Measurements from ENCODE around the gene JCHAIN. TPM values are rescaled to one million over a fixed set of nuclear protein-coding genes. Genes with fewer than 3 reads are reported as not detected.

JCHAIN gene
- total and polyA plus RNA-seq, 9 of the 15 experiments (the other 6 are each of a cell fraction or from before 2014, with no cell fraction given): 0.04 to 0.68 (median 0.26) TPM; not detected in 5

DNA sequence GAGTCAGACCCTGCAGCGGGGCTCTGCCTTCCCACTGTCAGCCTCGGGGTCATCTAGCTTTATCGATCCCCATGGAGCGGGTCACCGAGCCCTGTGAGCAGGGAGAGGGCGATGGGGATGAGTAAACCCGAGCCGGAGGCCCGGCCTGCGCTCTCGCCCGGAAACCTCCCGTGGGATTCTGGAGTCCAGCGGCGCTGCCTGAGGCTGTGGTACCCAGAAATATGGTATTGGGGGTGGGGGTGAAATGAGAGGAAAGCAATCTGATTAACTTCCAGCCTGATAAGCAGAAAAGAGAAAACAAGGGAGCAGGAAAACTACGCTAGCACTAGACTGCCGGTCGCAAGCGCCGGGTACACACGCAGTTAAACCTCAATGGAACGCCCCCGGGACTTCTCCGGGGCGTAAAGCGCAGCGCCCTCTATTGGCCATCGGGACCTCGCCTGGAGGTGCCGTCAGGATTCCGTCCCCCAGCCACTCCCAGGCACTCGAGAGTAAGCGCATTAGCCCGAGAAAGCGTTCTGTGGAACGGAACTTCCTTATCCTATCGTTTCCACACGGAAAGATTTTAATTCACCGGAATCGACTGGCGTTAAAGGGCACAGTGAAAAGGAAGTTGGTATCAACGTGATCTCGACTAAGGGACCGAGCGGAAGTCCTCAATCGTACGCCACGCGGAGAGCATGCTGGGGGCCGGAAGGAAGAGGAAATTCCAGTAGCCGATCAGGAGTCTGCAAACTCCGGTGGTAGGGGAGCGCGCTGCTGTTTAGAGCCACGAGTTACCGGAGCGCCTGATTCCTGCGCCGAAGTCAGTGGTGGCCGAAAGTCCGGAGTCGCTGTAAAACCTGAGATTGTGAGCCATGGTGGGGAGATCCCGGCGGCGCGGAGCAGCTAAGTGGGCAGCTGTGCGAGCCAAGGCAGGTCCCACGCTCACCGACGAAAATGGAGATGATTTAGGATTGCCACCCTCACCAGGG is 21.8 kb upstream of the JCHAIN start, which contains the start of gene UTP3 (continued):
- TF ChIP-seq NFATC3 (IDR thresholded peaks at IDR 0.05) (peak; percentile 88), KDM4B (IDR thresholded peaks at IDR 0.05; ENCODE audit: borderline replicate concordance in 2 of 2, low read depth in 1 of 2) (peak in 1 of 2 experiments; percentile 89; a peak in 1 of 4 replicates), POLR2AphosphoS5 (IDR thresholded peaks at IDR 0.05; ENCODE audit: control insufficient read depth, insufficient read depth, low read depth, low read length) (peak; percentile 62; the same call in 1 of the 2 replicates), SRSF1 (IDR thresholded peaks at IDR 0.05; ENCODE audit: low read depth, low read length) (no peak), ZBTB1 (CRISPR knock-in tag; IDR thresholded peaks at IDR 0.05; ENCODE audit: borderline replicate concordance, low read depth) (no peak), PML (IDR thresholded peaks at IDR 0.05; ENCODE audit: low read length) (peak; percentile 69), MTA3 (IDR thresholded peaks at IDR 0.05; ENCODE audit: borderline replicate concordance) (peak; percentile 95), KHSRP (IDR thresholded peaks at IDR 0.05) (no peak), MTA1 (IDR thresholded peaks at IDR 0.05; ENCODE audit: borderline replicate concordance) (peak; percentile 66; the same call in 1 of the 2 replicates), CHD4 (IDR thresholded peaks at IDR 0.05; ENCODE audit: insufficient read depth, insufficient replicate concordance, low read depth, low read length, poor library complexity, severe bottlenecking) (no peak), GTF2F1 (IDR thresholded peaks at IDR 0.05; ENCODE audit: low read depth, low read length) (peak; percentile 24; the same call in 1 of the 2 replicates), BHLHE40 (IDR thresholded peaks at IDR 0.05; ENCODE audit: low read length) (peak; percentile 60), ZNF253 (CRISPR knock-in tag; conservative IDR thresholded peaks at IDR 0.05) (no peak), SIRT6 (IDR thresholded peaks at IDR 0.05; ENCODE audit: low read depth, low read length) (no peak), KAT2B (IDR thresholded peaks at IDR 0.05; ENCODE audit: low read depth, low read length) (no peak)
- TF ChIP-seq, protein P1, sequence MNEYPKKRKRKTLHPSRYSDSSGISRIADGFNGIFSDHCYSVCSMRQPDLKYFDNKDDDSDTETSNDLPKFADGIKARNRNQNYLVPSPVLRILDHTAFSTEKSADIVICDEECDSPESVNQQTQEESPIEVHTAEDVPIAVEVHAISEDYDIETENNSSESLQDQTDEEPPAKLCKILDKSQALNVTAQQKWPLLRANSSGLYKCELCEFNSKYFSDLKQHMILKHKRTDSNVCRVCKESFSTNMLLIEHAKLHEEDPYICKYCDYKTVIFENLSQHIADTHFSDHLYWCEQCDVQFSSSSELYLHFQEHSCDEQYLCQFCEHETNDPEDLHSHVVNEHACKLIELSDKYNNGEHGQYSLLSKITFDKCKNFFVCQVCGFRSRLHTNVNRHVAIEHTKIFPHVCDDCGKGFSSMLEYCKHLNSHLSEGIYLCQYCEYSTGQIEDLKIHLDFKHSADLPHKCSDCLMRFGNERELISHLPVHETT (CRISPR knock-in tag; conservative IDR thresholded peaks at IDR 0.05 in 1 of 2, IDR thresholded peaks at IDR 0.05 in 1 of 2): peak in 1 of 2 experiments; percentile 98; a peak in 2 of 4 replicates
- TF ChIP-seq, protein P2, sequence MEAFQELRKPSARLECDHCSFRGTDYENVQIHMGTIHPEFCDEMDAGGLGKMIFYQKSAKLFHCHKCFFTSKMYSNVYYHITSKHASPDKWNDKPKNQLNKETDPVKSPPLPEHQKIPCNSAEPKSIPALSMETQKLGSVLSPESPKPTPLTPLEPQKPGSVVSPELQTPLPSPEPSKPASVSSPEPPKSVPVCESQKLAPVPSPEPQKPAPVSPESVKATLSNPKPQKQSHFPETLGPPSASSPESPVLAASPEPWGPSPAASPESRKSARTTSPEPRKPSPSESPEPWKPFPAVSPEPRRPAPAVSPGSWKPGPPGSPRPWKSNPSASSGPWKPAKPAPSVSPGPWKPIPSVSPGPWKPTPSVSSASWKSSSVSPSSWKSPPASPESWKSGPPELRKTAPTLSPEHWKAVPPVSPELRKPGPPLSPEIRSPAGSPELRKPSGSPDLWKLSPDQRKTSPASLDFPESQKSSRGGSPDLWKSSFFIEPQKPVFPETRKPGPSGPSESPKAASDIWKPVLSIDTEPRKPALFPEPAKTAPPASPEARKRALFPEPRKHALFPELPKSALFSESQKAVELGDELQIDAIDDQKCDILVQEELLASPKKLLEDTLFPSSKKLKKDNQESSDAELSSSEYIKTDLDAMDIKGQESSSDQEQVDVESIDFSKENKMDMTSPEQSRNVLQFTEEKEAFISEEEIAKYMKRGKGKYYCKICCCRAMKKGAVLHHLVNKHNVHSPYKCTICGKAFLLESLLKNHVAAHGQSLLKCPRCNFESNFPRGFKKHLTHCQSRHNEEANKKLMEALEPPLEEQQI (IDR thresholded peaks at IDR 0.05): peak; percentile 92
- TF ChIP-seq, protein P3, sequence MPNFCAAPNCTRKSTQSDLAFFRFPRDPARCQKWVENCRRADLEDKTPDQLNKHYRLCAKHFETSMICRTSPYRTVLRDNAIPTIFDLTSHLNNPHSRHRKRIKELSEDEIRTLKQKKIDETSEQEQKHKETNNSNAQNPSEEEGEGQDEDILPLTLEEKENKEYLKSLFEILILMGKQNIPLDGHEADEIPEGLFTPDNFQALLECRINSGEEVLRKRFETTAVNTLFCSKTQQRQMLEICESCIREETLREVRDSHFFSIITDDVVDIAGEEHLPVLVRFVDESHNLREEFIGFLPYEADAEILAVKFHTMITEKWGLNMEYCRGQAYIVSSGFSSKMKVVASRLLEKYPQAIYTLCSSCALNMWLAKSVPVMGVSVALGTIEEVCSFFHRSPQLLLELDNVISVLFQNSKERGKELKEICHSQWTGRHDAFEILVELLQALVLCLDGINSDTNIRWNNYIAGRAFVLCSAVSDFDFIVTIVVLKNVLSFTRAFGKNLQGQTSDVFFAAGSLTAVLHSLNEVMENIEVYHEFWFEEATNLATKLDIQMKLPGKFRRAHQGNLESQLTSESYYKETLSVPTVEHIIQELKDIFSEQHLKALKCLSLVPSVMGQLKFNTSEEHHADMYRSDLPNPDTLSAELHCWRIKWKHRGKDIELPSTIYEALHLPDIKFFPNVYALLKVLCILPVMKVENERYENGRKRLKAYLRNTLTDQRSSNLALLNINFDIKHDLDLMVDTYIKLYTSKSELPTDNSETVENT (CRISPR knock-in tag; IDR thresholded peaks at IDR 0.05): no peak
